ENCODE data around the gene OAS2.
A peak's percentile ranks its signal among the peaks of the same experiment; 100 is the strongest.
"Not testable (repeated sequence)": the region's sequence is repeated elsewhere in the genome, so short reads cannot be mapped to it uniquely, and the experiment has no call there.

Gene OAS2

DNA sequence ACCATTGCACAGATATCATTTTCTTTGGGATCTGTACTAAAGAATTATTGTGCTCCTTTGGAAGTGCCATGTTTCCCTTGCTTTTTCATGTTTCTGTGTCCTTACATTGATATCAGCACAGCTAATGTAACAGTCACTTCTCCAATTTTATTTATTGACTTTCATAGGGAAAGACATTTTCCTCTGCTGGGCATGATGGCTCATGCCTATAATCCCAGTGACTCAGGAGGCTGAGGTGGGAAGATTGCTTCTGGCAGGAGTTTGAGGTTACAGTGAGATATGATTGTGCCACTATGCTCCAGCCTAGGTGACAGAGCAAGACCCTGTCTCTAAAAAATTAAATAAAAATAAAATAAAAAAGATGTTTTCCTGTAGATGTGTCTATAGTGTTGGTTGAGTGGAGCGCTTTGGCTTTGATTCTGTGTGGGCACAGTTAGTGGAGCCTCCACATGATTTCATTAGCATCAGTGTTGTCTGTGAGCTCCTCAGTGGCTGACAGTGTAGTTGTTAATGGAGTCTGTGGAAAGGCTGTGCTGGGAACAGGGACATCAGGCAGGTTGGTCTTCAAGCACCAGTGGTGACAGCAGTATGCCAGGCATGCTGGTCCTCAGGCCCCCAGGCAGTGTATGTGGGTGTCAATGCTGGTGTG is 7.4 kb downstream of the OAS2 start:
- no peak for DNase-seq (ENCODE audit: low read depth in 2 of 2)

DNA sequence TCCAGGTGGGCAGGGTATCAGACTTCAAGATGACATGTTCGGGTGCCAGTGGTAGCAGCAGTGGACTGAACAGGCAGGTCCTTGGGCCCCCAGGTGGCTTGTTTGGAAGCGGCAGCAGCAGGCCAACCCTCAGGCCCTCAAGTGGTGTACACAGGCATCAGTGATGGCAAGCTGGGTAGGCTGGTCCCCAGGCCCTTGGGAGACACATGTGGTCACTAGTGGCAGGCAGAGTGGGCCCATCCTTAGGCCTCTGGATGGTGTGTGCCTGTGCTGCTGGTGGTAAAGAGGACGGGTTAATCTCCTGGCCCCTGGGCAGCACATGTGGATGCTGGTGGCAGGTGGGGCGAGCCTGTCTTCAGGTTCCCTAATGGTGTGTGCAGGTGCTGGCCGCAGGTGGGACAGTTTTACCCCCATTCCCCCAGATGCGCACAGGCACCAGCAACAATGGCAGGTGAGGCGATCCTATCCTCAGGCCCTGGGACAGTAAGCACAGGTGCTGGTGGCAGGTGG is 8.0 kb downstream of the OAS2 start:
- DNase-seq (ENCODE audit: low read depth in 2 of 2), result no peak

DNA sequence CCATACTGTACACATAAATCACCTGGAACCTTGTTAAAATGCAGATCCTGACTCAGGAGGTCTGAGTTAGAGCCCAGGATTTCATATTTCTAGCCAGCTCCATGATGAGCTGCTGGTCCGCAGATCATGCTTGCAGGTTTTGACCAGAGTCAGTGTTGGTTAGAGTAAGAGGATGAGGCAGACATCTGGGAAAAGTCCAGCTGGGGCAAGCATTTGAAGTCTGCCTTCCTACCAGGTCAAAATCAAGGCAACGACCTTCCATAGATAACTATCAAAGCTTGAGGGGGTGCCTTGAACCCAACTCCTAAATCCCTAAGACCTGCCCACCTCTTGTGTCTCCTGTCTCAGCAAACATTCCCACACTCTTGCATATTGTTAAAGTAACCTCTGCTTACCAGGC is 9.2 kb downstream of the OAS2 start:
- DNase-seq (ENCODE audit: low read depth in 2 of 2), result no peak

DNA sequence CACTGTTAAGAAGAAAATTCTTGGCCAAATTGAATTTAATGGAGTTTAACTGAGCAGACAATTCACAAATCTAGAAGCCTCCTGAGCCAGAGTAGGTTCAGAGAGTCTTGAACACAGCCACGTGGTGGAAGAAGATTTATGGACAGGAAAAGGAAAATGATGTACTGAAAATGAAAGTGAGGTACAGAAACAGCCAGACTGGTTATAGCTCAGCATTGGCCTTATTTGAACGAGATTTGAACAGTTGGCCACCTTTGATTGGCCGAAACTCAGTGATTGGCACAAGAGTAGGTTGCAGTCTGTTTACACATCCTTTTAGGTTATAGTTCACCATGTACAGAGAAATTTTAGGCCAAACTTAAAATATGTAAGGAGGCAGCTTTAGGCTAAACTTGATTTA is 9.9 kb downstream of the OAS2 start:
- no peak for DNase-seq (ENCODE audit: low read depth in 2 of 2)

DNA sequence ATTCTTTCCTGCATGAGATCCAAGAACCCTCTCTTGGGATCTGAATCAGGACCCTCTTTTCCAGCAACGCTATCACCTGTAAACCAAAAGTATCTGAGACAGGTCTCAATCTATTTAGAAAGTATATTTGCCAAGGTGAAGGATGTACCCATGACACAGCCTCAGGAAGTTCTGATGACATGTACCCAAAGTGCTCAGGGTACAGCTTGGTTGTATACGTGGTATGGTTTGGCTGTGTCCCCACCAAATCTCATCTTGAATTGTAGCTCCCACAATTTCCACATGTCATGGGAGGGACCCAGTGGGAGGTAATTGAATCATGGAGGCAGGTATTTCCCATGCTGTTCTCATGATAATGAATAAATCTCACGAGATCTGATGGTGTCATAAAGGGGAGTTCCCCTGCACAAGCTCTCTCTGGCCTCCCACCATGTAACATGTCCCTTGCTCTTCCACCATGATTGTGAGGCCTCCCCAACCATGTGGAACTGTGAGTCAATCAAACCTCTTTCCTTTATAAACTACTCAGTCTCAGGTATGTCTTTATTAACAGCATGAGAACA is 10.6 kb downstream of the OAS2 start:
- not testable (repeated sequence) for DNase-seq (ENCODE audit: low read depth in 2 of 2)

DNA sequence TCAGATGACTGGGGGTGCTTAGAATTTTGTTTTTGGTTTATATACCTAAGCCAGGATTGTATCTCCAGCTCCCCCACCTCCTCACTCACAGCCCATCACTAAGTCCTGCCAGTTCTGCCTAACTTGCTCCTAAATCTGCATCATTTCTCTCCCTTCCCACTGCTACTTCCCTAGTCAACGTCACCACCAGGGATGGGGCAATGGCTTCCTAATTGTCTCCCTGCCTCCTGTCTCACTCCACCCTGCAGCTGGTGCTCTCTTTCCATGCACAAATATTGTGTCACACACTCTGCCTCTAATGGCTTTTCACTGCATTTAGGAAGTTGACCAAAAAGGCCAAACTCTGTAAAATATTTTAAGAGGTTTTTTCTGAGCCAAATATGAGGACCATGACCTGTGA is 11.5 kb downstream of the OAS2 start:
- DNase-seq (ENCODE audit: low read depth in 2 of 2), result no peak

DNA sequence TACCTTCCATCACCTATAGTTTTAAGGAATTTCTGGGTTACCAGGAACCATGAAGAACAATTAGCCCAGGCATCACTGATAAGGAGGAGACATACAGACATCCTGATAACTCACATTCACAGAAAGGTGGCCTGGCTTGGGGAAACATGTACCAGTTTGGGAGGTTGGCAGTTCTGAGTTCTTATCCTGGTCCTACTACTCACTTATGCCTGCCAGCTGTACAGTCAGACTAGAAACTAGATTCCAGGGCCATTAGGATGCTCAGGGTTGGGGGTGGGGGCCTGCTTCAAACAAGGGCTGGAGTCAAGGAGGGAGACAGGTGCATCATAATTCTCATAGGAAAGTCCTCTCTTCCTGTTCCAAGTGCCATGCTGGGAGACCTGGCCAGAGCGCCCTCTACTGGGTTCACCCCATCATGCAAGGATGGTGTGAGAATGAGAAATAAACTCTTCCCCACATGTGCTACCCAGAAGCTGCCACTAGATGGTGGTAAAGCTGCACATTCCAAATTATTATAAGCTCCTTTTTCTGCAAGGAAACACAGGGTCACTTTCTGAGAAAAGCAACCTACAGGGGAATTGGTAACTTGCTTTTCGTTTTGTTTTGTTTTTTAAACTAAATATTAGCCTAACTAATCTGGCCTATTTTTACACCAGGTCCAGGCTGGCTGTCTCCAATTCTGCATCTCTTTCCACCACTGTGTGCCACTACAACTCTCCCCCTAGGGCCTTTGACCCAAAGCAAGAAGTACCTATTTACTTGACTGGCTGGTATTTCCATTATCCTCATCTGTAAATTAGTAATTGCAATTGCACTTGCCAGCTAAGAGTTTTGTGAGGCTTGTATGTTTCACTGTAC is 14.5 kb downstream of the OAS2 start:
- peak in 1 of 2 donors; percentile 32 for DNase-seq (ENCODE audit: low read depth in 2 of 2)

DNA sequence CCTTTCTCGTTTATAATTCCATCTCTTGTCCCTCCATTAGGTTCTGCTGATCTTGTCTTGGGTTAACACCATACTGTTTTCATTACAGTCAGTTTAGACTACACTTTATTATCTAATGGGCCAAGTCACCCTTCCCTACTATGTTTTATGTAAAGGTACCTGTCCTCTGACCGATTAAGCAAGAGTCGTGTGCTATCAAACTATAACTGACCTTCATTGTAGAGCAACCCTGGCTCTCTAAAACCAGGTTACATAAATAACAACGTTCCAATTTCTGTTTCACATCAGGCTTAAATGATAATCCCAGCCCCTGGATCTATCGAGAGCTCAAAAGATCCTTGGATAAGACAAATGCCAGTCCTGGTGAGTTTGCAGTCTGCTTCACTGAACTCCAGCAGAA is 16.7 kb downstream of the OAS2 start:
- no peak for DNase-seq (ENCODE audit: low read depth in 2 of 2)

DNA sequence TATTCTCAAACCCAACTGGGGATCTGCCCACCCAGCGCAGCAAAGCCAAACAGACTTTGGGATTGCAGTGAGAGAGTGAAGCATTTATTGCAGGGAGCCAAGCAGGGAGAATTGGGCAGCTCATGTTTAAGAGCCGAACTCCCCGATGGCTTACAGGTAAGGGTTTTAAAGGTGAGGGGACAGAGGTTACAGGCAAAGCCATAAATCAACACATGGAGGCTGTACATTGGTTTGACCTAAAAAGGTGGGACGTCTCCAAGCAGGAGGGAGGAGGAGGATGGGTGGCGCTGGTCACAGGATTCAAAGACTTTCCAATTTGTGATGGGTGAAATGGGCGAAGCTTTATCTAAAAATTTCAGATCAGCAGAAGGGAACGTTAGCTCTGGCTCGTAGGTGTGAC is 18.2 kb downstream of the OAS2 start:
- no peak for DNase-seq (ENCODE audit: low read depth in 2 of 2)

DNA sequence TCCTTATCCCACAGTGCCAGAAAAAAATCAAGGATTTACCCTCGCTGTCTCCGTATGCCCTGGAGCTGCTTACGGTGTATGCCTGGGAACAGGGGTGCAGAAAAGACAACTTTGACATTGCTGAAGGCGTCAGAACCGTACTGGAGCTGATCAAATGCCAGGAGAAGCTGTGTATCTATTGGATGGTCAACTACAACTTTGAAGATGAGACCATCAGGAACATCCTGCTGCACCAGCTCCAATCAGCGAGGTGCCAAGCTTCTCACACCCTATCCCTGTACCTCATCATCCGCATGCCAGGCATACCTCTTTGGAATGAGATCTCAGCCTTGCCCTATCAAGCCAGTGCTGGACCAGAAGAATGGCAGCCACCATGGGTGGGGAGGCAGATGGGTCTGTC is 19.2 kb downstream of the OAS2 start:
- DNase-seq (ENCODE audit: low read depth in 2 of 2), result no peak

DNA sequence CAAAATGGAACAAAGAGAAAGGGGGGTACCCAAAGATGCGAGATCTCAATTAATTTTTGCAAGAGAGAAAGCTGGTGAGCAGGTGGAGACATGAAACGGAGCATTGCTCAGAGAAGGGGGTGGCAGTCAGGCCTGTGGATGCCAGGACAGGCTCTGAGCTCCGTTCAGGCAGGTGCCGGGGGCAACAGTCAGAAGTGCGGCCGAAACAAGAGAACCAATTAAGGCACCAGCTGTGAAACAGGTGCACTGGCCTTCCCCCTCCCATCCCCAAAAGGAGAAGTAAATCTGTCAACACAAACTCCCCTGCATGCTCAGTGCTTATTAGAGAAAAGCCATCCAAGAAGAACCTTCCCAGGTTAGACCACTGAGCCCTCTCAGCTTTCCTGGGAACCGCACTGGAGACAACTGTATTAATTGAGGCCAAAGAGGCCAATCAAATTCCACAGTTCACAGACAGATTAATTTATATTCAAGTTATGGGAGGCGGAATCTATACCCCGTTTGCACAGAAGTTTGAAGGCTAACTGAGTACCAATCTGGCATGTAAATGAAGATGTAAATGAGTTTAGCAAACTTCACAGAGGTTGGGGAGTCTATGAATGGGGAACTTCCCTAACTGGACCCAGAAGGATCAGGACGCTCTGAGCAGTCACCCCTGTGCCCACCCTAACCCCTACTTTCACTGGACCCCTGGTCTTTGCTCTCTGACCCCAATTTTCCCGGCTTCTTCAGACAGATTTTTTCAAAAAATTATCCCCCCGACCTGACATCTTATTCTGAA is 20.9 kb downstream of the OAS2 start:
- no peak for DNase-seq (ENCODE audit: low read depth in 2 of 2)

DNA sequence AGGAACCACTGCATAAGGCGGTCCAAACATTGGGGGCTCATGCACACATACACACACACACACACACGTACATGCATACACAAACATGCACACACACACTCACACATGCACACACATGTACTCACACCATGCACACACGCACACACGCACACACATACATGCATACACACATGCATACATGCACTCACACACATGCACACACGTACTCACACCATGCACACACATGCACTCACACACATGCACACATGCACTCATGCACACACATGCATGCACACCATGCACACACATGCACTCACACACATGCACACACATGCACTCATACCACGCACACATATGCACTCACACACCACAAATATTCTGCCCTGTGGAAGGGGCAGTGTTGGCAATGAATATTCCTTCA is 22.1 kb downstream of the OAS2 start:
- DNase-seq (ENCODE audit: low read depth in 2 of 2), result no peak

DNA sequence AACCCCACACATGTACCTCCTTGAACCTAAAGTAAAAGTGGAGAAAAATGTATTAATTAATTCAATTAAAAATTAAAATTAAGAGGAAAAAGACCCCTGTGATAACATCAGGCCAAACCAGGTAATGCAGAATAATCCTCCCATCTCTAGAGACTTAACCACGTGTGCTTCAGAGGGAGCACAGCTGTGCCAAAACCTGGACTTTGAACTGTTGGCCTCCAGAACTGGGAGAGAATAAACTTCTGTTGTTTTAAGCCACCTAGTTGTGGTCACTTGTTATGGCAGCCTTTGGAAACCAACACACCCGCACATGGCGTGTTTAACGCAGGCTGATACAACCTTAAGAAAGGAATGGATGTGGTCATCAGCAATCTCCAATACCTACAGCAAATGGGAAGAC is 23.8 kb downstream of the OAS2 start:
- no peak for DNase-seq (ENCODE audit: low read depth in 2 of 2)

DNA sequence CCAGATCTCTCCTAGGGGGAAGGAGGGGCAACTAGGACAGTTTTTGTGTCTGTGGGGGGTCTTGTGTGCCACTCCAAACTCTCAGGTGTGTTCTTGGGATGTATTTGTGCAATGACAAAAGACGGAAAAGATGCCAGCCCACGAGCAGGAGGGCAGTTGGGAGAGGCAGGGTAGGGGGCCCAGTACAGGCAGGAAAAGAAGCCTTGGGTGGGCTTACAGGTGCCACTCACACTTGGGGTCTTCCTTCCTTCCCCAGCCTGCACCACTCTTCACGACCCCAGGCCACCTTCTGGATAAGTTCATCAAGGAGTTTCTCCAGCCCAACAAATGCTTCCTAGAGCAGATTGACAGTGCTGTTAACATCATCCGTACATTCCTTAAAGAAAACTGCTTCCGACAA is 24.4 kb downstream of the OAS2 start:
- no peak for DNase-seq (ENCODE audit: low read depth in 2 of 2)

DNA sequence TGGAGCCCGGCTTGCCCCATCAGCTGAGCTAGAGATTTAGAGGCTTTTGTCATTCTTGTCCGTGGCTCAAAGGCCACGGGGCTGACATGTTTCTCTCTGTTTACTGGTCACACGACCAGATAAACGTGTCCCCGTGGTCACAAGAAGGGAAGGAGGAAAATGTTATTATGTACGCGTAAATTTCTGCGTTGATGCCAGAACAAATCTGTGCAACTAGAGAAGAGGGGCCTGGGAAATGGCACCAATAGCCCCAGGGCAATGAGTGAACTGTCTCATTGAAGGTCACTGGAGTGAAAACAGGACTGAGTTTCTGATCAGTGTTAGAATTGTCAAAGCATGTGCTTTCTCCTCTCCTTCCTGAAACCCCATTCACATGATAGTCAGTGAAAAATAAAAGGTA is 25.3 kb downstream of the OAS2 start:
- DNase-seq (ENCODE audit: low read depth in 2 of 2), result no peak

DNA sequence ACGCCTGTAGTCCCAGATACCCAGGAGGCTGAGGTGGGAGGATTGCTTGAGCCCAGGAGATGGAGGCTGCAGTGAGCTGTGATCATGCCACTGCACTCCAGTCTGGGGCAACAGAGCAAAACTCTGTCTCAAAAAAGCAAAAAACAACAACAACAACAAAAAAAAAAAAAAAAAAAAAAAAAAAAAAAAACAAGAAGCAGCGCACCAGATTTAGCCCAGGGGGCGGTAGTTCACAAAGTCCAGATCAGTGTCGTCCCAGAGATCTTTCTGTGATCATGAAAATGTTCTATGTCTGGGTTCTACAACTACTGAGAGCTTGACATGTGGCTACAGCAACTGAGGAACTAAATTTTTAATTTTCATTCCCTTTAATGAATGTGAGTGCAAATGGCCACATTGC is 27.4 kb downstream of the OAS2 start:
- no peak for DNase-seq (ENCODE audit: low read depth in 2 of 2)

DNA sequence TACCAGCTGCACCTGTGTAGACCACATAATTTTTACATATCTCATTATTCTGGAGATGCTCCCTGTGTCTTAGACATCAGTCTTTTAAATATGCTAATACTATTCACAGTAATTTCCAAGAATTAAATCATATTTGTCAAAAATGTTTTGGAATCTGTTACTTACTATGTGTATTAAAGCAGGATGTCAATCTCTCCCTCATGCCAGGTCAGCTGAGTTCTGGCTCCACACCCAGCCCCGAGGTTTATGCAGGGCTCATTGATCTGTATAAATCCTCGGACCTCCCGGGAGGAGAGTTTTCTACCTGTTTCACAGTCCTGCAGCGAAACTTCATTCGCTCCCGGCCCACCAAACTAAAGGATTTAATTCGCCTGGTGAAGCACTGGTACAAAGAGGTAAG is 27.9 kb downstream of the OAS2 start:
- DNase-seq (ENCODE audit: low read depth in 2 of 2), result no peak

DNA sequence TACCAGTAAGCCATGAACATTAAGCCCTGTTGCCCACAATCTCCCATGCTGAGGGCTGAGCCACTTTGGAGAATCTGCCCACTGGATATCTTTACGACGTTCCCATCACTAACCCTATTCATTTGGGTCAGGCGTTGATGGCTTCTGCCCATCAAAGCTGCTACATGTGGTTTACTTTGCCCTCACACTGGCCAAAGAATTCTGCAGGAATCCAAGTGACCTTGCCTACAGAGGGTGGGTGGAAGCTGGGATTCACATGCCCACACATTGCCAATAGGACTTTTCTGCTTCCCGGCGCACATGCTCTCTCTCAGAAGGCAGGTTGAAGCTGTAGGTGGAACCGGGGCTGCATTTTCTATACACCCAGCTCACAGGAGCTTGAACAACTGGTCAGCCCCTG is 28.3 kb downstream of the OAS2 start:
- DNase-seq (ENCODE audit: low read depth in 2 of 2), result no peak

DNA sequence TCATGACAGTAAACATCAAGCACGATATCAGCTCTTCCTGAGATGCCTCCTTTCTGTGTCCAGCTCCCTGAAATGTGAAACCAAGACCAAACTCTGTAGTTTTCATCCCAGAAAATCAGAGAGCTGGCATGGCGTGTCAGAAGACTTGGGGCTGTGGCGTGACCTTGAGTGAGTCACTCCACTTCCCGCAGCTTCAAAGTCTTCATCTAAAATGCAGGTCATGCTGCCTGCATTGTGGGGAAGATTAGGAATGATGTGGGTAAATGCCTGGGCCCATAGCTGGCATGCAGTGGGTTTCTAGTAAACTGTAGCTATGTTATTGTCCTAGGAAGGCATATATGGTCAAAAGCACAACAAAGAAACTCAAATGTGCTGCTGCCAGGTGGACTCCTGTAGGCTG is 28.8 kb downstream of the OAS2 start:
- no peak for DNase-seq (ENCODE audit: low read depth in 2 of 2)

DNA sequence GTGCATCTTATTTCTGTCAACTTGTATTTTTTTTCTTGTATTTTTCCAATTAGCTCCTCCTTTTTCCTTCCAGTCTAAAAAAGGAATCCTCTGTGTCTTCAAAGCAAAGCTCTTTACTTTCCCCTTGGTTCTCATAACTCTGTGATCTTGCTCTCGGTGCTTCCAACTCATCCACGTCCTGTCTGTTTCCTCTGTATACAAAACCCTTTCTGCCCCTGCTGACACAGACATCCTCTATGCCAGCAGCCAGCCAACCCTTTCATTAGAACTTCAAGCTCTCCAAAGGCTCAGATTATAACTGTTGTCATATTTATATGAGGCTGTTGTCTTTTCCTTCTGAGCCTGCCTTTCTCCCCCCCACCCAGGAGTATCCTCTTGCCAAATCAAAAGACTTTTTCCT is 32.4 kb downstream of the OAS2 start:
- DNase-seq (ENCODE audit: low read depth in 2 of 2), result no peak

DNA sequence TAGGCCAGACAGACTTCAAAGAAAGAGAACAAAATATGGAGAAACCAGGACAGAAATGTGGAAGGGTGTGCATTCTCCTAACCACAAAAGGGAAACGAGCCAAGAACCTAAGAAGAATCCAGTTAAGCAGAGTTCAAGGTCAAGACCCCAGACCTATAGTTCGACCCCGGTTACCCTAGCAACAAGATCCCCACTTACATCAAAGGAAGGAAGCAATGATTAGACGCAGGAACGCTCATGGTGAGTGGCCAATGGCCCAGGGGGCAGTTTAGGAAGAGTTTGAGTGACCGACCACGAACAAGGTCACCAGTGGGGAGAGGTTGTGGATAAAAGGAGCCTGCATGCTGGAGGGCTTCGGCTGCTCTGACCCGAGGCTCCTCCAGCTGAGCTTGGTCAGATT is 36.2 kb downstream of the OAS2 start:
- DNase-seq (ENCODE audit: low read depth in 2 of 2), result no peak

DNA sequence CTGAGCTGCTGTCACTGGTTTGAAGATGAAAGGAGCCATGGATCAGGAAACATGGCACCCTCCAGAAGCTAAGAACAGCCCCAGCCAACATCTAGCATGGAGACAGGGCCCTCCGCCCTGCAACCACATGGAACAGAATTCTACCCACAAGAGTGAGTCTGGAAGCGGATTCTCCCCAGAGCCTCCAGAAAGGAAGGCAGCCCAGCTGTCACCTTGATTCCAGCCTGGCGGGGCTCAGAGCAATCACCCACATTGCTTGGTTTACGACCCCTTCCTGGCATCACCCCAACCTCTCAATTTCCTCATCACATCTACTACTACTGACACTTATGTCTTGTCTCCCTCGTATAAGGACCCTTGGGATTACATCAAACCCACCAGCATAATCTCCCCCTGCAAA is 38.5 kb downstream of the OAS2 start:
- DNase-seq (ENCODE audit: low read depth in 2 of 2), result no peak

All from stimulated activated CD8-positive, alpha-beta memory T cell treated with anti-CD3 and anti-CD28 coated beads, Interleukin-15, amount 100 ng/mL, for 4 hours (primary cell).